Esophagus squamous epithelium (tissue), 4 donors: ENCODE data around the gene RAX2.

Source experiments
- CTCF ChIP-seq, 6 experiments: fragments of 450-650 bp in 4 of 6; fragments of 200-600 bp in 2 of 6; sonication (generic) in 2 of 6; IDR thresholded peaks; one replicate each; pipeline ENCODE4 v1.5.1; 2016 to 2019; ENCODE audit warnings: antibody characterized with exemption in 6 of 6, mild to moderate bottlenecking in 4 of 6, moderate library complexity in 4 of 6
- POLR2A ChIP-seq, 4 donors: fragments of 450-650 bp; IDR thresholded peaks; one replicate each; pipeline ENCODE4 v1.6.1; 2017; ENCODE audit warnings: antibody characterized with exemption in 4 of 4, mild to moderate bottlenecking in 4 of 4, moderate library complexity in 3 of 4

GRCh38 chr19:3759482-3760254, 12.4 kb downstream of the RAX2 start:
- TF ChIP-seq CTCF (IDR thresholded peaks at IDR 0.05) (no peak), POLR2A (IDR thresholded peaks at IDR 0.05) (no peak)
